ENCODE measurements around the gene MARK4.

The MARK4 gene

GRCh38 chr19:45249261-45250033, 1.6 kb upstream of the MARK4 start:
- H3K4me2 ChIP-seq = peak overlapping the region in 10 of 11 experiments; percentile 42 to 75 (median 63); a peak in 20 of 22 replicates
- no peak for TF ChIP-seq Cebpa-rat (IDR thresholded peaks at IDR 0.05)
- peaks cover 48 to 75% (median 66%) of the 10 kb centered on the region in 10 experiments for H3K4me1 ChIP-seq
- H3K27me3 ChIP-seq = no peaks in the 10 kb centered on the region
- no peak overlapping the region for H3K27ac ChIP-seq
- peak overlapping the region in 6 of 11 experiments; percentile 3 to 67 (median 23); a peak in 3 of 22 replicates for H3K9ac ChIP-seq
- H4K20me1 ChIP-seq = peaks cover 24 to 30% (median 27%) of the 10 kb centered on the region in 11 experiments
- H3K9me3 ChIP-seq (replicated peaks in 1 of 11) = no peaks in the 10 kb centered on the region
- no peak overlapping the region for H3K4me3 ChIP-seq
- peaks cover 0 to 7% (median 3%) of the 10 kb centered on the region in 11 experiments; a peak in 9 of 22 replicates for H3K36me3 ChIP-seq

- H3K27ac ChIP-seq = peak overlapping the region; percentile 46 to 82 (median 67); a peak in 18 of 22 replicates
Measured at GRCh38 chr19:45250216-45250831, 747 bp upstream of the MARK4 start.

GRCh38 chr19:45251452-45252354, 632 bp downstream of the MARK4 start:
- peak overlapping the region; percentile 68 to 87 (median 80) for H3K27ac ChIP-seq
- no peaks in the 10 kb centered on the region for H3K27me3 ChIP-seq
- H3K4me3 ChIP-seq = peak overlapping the region; percentile 83 to 94 (median 88)
- H3K36me3 ChIP-seq = peaks cover 0 to 13% (median 7%) of the 10 kb centered on the region in 11 experiments; a peak in 9 of 22 replicates
- H3K4me2 ChIP-seq = peak overlapping the region; percentile 91 to 100 (median 97)
- H3K9ac ChIP-seq = peak overlapping the region; percentile 79 to 95 (median 90)
- peaks cover 41 to 52% (median 50%) of the 10 kb centered on the region in 11 experiments for H4K20me1 ChIP-seq
- H3K9me3 ChIP-seq (replicated peaks in 1 of 11) = no peaks in the 10 kb centered on the region
- H3K4me1 ChIP-seq = peaks cover 33 to 70% (median 62%) of the 10 kb centered on the region in 10 experiments
- TF ChIP-seq Cebpa-rat (IDR thresholded peaks at IDR 0.05) = no peak

More at GRCh38 chr19:45250216-45250831, 747 bp upstream of the MARK4 start:
- Histone ChIP-seq H3K4me2 (peak overlapping the region; percentile 54 to 94 (median 82)), H4K20me1 (peaks cover 30 to 38% (median 36%) of the 10 kb centered on the region in 11 experiments), H3K27me3 (no peaks in the 10 kb centered on the region), H3K4me1 (peaks cover 41 to 72% (median 63%) of the 10 kb centered on the region in 10 experiments), H3K4me3 (peak overlapping the region; percentile 55 to 88 (median 68)), H3K9me3 (replicated peaks in 1 of 11) (no peaks in the 10 kb centered on the region), H3K9ac (peak overlapping the region; percentile 63 to 87 (median 77)), H3K36me3 (peaks cover 0 to 13% (median 7%) of the 10 kb centered on the region in 11 experiments; a peak in 9 of 22 replicates)
- TF ChIP-seq Cebpa-rat (IDR thresholded peaks at IDR 0.05) = no peak

- Histone ChIP-seq H3K27ac (peak overlapping the region in 7 of 11 experiments; percentile 2 to 87 (median 79); a peak in 6 of 22 replicates), H4K20me1 (peaks cover 49 to 69% (median 65%) of the 10 kb centered on the region in 11 experiments), H3K9ac (peak overlapping the region; percentile 79 to 95 (median 90); a peak in 16 of 22 replicates), H3K4me1 (peaks cover 33 to 74% (median 68%) of the 10 kb centered on the region in 10 experiments), H3K4me3 (peak overlapping the region in 8 of 10 experiments; percentile 83 to 94 (median 88); a peak in 8 of 20 replicates), H3K4me2 (peak overlapping the region; percentile 91 to 100 (median 97)), H3K9me3 (replicated peaks in 1 of 11) (no peaks in the 10 kb centered on the region), H3K36me3 (peaks cover 0 to 17% (median 10%) of the 10 kb centered on the region in 11 experiments; a peak in 12 of 22 replicates), H3K27me3 (no peaks in the 10 kb centered on the region)
- TF ChIP-seq Cebpa-rat (IDR thresholded peaks at IDR 0.05) = no peak
Measured at GRCh38 chr19:45253396-45254027, 2.4 kb downstream of the MARK4 start.

- H3K36me3 ChIP-seq = peaks cover 5 to 22% (median 14%) of the 10 kb centered on the region in 11 experiments; a peak in 21 of 22 replicates
- H3K4me1 ChIP-seq = peaks cover 33 to 68% (median 63%) of the 10 kb centered on the region in 10 experiments
- no peak overlapping the region; a peak in 1 of 20 replicates for H3K4me3 ChIP-seq
- no peaks in the 10 kb centered on the region for H3K9me3 ChIP-seq (replicated peaks in 1 of 11)
- TF ChIP-seq Cebpa-rat (IDR thresholded peaks at IDR 0.05) = no peak
- peak overlapping the region in 10 of 11 experiments; percentile 1 to 95 (median 67); a peak in 16 of 22 replicates for H3K9ac ChIP-seq
- peaks cover 54 to 75% (median 71%) of the 10 kb centered on the region in 11 experiments for H4K20me1 ChIP-seq
- H3K4me2 ChIP-seq = peak overlapping the region; percentile 91 to 100 (median 97)
- no peaks in the 10 kb centered on the region for H3K27me3 ChIP-seq
- H3K27ac ChIP-seq = peak overlapping the region in 6 of 11 experiments; percentile 1 to 87 (median 28); a peak in 6 of 22 replicates
Measured at GRCh38 chr19:45254044-45254531, 3.0 kb downstream of the MARK4 start.

- 0 out of 22 replicates have a peak overlapping the region, but pooled peaks of 2 of the 11 experiments have one; percentile 15 to 24 for H3K9ac ChIP-seq
- no peak for TF ChIP-seq Cebpa-rat (IDR thresholded peaks at IDR 0.05)
- no peak overlapping the region for H3K4me3 ChIP-seq
- H3K4me2 ChIP-seq = peak overlapping the region in 4 of 11 experiments; percentile 5 to 32 (median 20); a peak in 4 of 22 replicates
- H4K20me1 ChIP-seq = peaks cover 55 to 91% (median 74%) of the 10 kb centered on the region in 11 experiments
- H3K9me3 ChIP-seq (replicated peaks in 1 of 11) = no peaks in the 10 kb centered on the region
- H3K4me1 ChIP-seq = peaks cover 26 to 56% (median 51%) of the 10 kb centered on the region in 10 experiments
- no peak overlapping the region for H3K27ac ChIP-seq
- peaks cover 12 to 36% (median 21%) of the 10 kb centered on the region in 11 experiments for H3K36me3 ChIP-seq
- no peaks in the 10 kb centered on the region for H3K27me3 ChIP-seq
Measured at GRCh38 chr19:45255611-45256157, 4.6 kb downstream of the MARK4 start.

- peaks cover 55 to 98% (median 73%) of the 10 kb centered on the region in 11 experiments for H4K20me1 ChIP-seq
- peaks cover 25 to 54% (median 49%) of the 10 kb centered on the region in 10 experiments for H3K4me1 ChIP-seq
- H3K4me2 ChIP-seq = peak overlapping the region in 5 of 11 experiments; percentile 5 to 32 (median 16); a peak in 4 of 22 replicates
- no peaks in the 10 kb centered on the region for H3K27me3 ChIP-seq
- H3K36me3 ChIP-seq = peaks cover 12 to 44% (median 28%) of the 10 kb centered on the region in 11 experiments
- H3K9ac ChIP-seq = no peak overlapping the region
- H3K4me3 ChIP-seq = no peak overlapping the region
- H3K9me3 ChIP-seq (replicated peaks in 1 of 11) = no peaks in the 10 kb centered on the region
- no peak overlapping the region for H3K27ac ChIP-seq
- TF ChIP-seq Cebpa-rat (IDR thresholded peaks at IDR 0.05) = no peak
Measured at GRCh38 chr19:45256836-45257235, 5.8 kb downstream of the MARK4 start.

All from BLaER1 treated with 17β-estradiol and CSF1 and Interleukin-3, amounts not matched to agents 10 nM and 100 nM (cell line).